T-cell (primary cell): Measurements from ENCODE around the gene BCL2. TPM values are rescaled to one million over a fixed set of nuclear protein-coding genes. Genes with fewer than 3 reads are reported as not detected.
A peak's percentile ranks its signal among the peaks of the same experiment; 100 is the strongest.

ENCODE experiments used
- ATAC-seq, 4 experiments: fragments of 200-7000 bp in 3 of 4; fragments of 150-1000 bp in 1 of 4; cut with Tn5 transposase; replicated peaks in 1 of 4; 1 replicate in 3 of 4; 2 replicates in 1 of 4; pipeline ENCODE4 v1.10.0; 2021; ENCODE audit warnings: moderate library complexity in 3 of 4, mild to moderate bottlenecking in 2 of 4, moderate number of reproducible peaks in 1 of 4
- CTCF ChIA-PET, 2 donors: fragments of 300-600 bp; sonication (Branson Sonifier 250); formaldehyde crosslinking; loops; one replicate each; lab custom pipeline; 2022; ENCODE audit warnings: antibody characterized with exemption in 2 of 2; lab: Charles Lee
- POLR2A ChIA-PET, 2 donors: fragments of 300-600 bp; sonication (Branson Sonifier 250); formaldehyde crosslinking; loops; one replicate each; lab custom pipeline; 2022; ENCODE audit warnings: antibody characterized with exemption in 2 of 2; lab: Charles Lee
- DNase-seq, 35 experiments: peaks; one replicate each; pipeline versions ENCODE4 v3.0.0 to v3.0.0-alpha.2; 2013 to 2023
- H3K27ac ChIP-seq: one replicate; pipeline ENCODE4 v1.5.1; 2013; ENCODE audit warnings: low read length
- H3K27me3 ChIP-seq, 2 experiments: replicated peaks in 1 of 2; 1 replicate in 1 of 2; 2 replicates in 1 of 2; pipeline versions ENCODE4 v1.6.1 to v1.7.0; 2013; ENCODE audit warnings: low read length in 1 of 2, mixed read lengths in 1 of 2; ENCODE audit not compliant: control insufficient read depth in 2 of 2, insufficient read depth in 2 of 2; ENCODE audit errors: extremely low read depth in 1 of 2
- H3K36me3 ChIP-seq, 2 donors: 1 replicate in 1 of 2; 2 replicates in 1 of 2; pipeline versions ENCODE4 v1.6.1 to v1.7.0; 2013; ENCODE audit warnings: low read length in 1 of 2; ENCODE audit not compliant: control insufficient read depth in 2 of 2, insufficient read depth in 1 of 2; ENCODE audit errors: extremely low read depth in 1 of 2
- H3K4me1 ChIP-seq, 2 experiments: 1 replicate in 1 of 2; 2 replicates in 1 of 2; pipeline versions ENCODE4 v1.6.1 to v1.7.0; 2013; ENCODE audit warnings: low read length in 2 of 2, mixed read lengths in 1 of 2; ENCODE audit not compliant: insufficient read depth in 2 of 2, control insufficient read depth in 1 of 2; ENCODE audit errors: extremely low read depth in 1 of 2
- H3K4me3 ChIP-seq, 2 donors: 1 replicate in 1 of 2; 2 replicates in 1 of 2; pipeline versions ENCODE4 v1.5.1 to v1.7.0; 2013; ENCODE audit warnings: mild to moderate bottlenecking in 2 of 2, low read length in 1 of 2, moderate library complexity in 1 of 2; ENCODE audit not compliant: control insufficient read depth in 1 of 2; ENCODE audit errors: extremely low read depth in 1 of 2
- H3K9me3 ChIP-seq: 2 replicates; pipeline ENCODE4 v1.7.0; 2013
- H3K27ac Mint-ChIP-seq, 2 donors: one replicate each; pipeline ENCODE4 v1.8.0; 2020 to 2021; ENCODE audit warnings: mild to moderate bottlenecking in 2 of 2, mixed read lengths in 2 of 2
- H3K27me3 Mint-ChIP-seq, 2 donors: one replicate each; pipeline ENCODE4 v1.8.0; 2021 to 2022; ENCODE audit warnings: mixed read lengths in 2 of 2
- H3K36me3 Mint-ChIP-seq: one replicate; pipeline ENCODE4 v1.8.0; 2021; ENCODE audit warnings: mixed read lengths
- H3K4me1 Mint-ChIP-seq, 3 donors: one replicate each; pipeline ENCODE4 v1.8.0; 2020 to 2022; ENCODE audit warnings: mixed read lengths in 3 of 3, mild to moderate bottlenecking in 1 of 3
- H3K4me3 Mint-ChIP-seq, 3 donors: one replicate each; pipeline ENCODE4 v1.8.0; 2020 to 2022; ENCODE audit warnings: mild to moderate bottlenecking in 3 of 3, mixed read lengths in 3 of 3, moderate library complexity in 3 of 3
- H3K9me3 Mint-ChIP-seq, 3 donors: one replicate each; pipeline ENCODE4 v1.8.0; 2020 to 2022; ENCODE audit warnings: mixed read lengths in 3 of 3
- WGBS: methylation state at CpG from one replicate; pipeline ENCODE4 v1.1.5; 2013; ENCODE audit warnings: missing lambda C conversion rate; ENCODE audit not compliant: insufficient coverage; 5-methylcytosine and 5-hydroxymethylcytosine counted together
- total RNA-seq, 35 experiments: library from RNA in 6 of 35; stranded (reverse) in 6 of 35; fragments of 120-200 nt in 1 of 35; gene quantifications; one replicate each; pipeline versions ENCODE4 v1.2.1 to v1.2.4 and lab custom pipeline; 2013 to 2026

Gene BCL2
- total RNA-seq, 5 donors from 2014 or later (not counting 1 experiment from before 2014, with no cell fraction given) = 113 to 201 (median 123) TPM

DNA sequence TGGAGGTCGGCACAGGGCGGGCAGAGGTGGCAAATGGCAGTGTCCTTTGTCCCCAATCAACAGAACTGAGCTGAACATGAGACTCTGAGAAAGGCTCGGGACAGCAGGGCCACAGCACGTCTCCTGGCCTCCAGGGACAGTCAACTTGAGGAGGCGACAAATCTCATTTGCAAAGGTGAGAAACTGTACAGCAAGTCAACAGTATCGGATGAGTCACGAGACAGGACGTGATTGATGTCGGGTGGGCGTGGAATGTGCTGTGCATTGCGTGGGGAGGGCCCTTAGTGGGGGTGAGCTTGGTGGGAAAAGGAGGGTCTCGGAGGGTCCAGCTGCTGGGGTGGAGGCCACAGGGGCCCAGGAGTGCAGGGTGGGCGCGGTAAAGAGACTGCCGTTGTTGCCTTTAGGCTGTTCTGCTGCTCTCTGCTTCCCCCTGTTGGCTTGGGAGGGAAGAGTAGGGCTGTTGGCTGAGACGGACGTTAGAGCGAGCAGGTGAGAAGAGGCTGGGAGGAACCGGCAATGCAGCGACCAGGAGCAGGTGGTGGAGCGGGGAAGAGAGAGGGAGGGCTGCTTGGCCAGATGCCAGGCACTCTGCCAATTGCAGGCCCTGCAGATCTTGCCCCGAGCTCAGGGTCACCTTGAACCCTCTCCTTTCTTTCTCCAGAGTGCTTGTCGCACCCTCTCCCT is 164.3 kb downstream of the BCL2 start:
- H3K36me3 ChIP-seq = no peaks in the 10 kb centered on the region
- no peaks in the 10 kb centered on the region for H3K27me3 Mint-ChIP-seq
- H3K9me3 ChIP-seq = no peaks in the 10 kb centered on the region
- peaks cover 24% of the 10 kb centered on the region for H3K36me3 Mint-ChIP-seq
- peaks cover 59 to 96% of the 10 kb centered on the region in 2 experiments for H3K4me1 ChIP-seq
- DNase-seq = peak; percentile 52 to 88 (median 73)
- WGBS = 4% methylated on average over 18 of the region's 23 CpGs
- H3K4me3 ChIP-seq = peak overlapping the region; percentile 58 to 61
- POLR2A ChIA-PET = interaction anchor here (0.6 to 0.7 kb wide), 4 partner anchors 14 to 254 kb away, joined by 3 read pairs; no protein-coding TSS in a partner anchor
- H3K27ac Mint-ChIP-seq = peak overlapping the region; percentile 99 to 100
- peak overlapping the region; percentile 75 to 80 (median 78) for H3K4me3 Mint-ChIP-seq
- ATAC-seq = peak; percentile 70 to 79 (median 78)
- no peaks in the 10 kb centered on the region for H3K27me3 ChIP-seq
- peak overlapping the region; percentile 100 for H3K27ac ChIP-seq
- H3K9me3 Mint-ChIP-seq = no peaks in the 10 kb centered on the region
- H3K4me1 Mint-ChIP-seq = peaks cover 96 to 100% (median 99%) of the 10 kb centered on the region in 3 donors
- CTCF ChIA-PET = interaction anchor here (0.6 to 2.6 kb wide), 20 partner anchors 8 to 266 kb away, joined by 3 to 8 read pairs (median 3); no protein-coding TSS in a partner anchor

DNA sequence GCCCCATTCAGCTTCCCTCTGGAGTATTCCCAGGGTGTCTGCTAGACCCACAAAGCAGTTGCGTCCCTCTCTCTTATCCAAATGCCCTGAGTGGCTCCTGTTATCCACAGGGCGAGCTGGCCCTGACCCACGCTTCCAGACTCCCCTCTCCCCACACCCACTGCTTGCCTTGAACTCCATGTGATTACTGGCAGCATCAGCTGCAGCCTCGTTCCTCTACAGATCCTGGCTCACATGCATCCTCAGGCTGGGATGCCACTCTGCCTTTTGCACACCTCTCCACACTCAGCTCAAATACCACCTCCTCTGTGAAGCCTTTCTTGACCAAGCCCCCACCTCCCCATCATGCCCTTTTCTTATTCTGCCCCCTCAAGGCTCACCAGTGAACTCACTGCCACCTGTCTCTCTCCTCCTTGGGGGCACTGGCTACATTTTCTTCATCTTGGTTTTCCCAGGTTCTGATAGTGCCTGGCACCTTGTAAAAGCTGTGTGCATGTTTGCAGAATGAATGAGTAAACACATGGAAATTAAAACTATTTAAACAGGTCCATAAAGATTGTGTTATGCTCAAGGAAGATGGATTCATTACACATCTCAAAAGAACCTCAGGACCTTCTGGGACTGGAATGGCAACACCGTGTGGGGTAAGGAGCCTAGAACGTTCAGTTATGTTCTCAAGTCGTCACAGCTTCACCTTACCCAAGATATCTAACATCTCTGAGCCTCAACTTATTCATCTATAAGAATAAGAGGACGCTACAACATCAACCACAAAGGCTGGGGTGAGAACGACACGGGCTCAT is 165.0 kb downstream of the BCL2 start:
- Histone ChIP-seq H3K27me3 (no peaks in the 10 kb centered on the region), H3K36me3 (peaks cover 0 to under 1% of the 10 kb centered on the region in 2 donors), H3K4me1 (peaks cover 52 to 93% of the 10 kb centered on the region in 2 experiments), H3K4me3 (peak overlapping the region in 1 of 2 donors; percentile 58), H3K27ac (peak overlapping the region; percentile 100), H3K9me3 (no peaks in the 10 kb centered on the region)
- Mint-ChIP-seq H3K27me3 (no peaks in the 10 kb centered on the region), H3K9me3 (no peaks in the 10 kb centered on the region), H3K27ac (peak overlapping the region; percentile 99 to 100), H3K36me3 (peaks cover 25% of the 10 kb centered on the region), H3K4me3 (peak overlapping the region; percentile 75 to 80 (median 78)), H3K4me1 (peaks cover 88 to 98% (median 93%) of the 10 kb centered on the region in 3 donors)
- no peak for ATAC-seq
- ChIA-PET POLR2A (interaction anchor here (0.6 kb wide), 2 partner anchors 138 to 254 kb away, joined by 3 read pairs; no protein-coding TSS in a partner anchor), CTCF (interaction anchor here (0.5 to 2.6 kb wide), 21 partner anchors 9 to 170 kb away, joined by 3 to 8 read pairs (median 3); no protein-coding TSS in a partner anchor)
- WGBS = 63% methylated on average over 7 of the region's 10 CpGs
- no peak for DNase-seq

DNA sequence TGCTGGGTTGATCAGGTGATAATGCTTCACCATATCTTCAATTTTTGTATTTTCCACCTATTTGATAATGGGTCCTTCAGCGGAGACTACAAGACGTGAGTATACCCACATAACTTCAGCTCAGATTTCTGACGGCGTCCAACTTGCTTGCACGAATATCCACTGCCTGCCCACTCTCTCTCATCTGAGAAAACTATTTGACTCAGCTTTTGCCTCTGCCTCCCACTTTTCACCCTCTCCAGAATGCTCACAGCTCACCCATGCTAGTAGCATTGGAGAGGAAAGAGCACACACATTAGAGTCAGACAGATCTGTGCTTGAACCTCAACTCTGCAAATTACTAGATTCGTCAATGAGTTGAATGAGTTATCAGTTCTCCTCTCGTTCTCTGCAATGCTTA is 166.8 kb downstream of the BCL2 start:
- peaks cover 0 to 10% of the 10 kb centered on the region in 2 donors for H3K36me3 ChIP-seq
- ATAC-seq (no peak), DNase-seq (no peak)
- ChIA-PET POLR2A (interaction anchor here in 1 of 2 donors (1.1 kb wide), 1 partner anchor 162 kb away, joined by 3 read pairs; no protein-coding TSS in a partner anchor), CTCF (interaction anchor here (0.8 to 2.6 kb wide), 6 partner anchors 8 to 170 kb away, joined by 3 to 8 read pairs (median 4); no protein-coding TSS in a partner anchor)
- no peaks in the 10 kb centered on the region for H3K27me3 ChIP-seq
- WGBS = 39% methylated on average over 5 of the region's 7 CpGs
- no peaks in the 10 kb centered on the region for H3K9me3 ChIP-seq
- Mint-ChIP-seq H3K27me3 (no peaks in the 10 kb centered on the region), H3K27ac (peak overlapping the region; percentile 99 to 100), H3K4me1 (peaks cover 77 to 94% (median 90%) of the 10 kb centered on the region in 3 donors), H3K36me3 (peaks cover 36% of the 10 kb centered on the region), H3K9me3 (no peaks in the 10 kb centered on the region), H3K4me3 (peak overlapping the region; percentile 37 to 80 (median 78))
- H3K27ac ChIP-seq = peak overlapping the region; percentile 30
- H3K4me3 ChIP-seq = no peak overlapping the region
- H3K4me1 ChIP-seq = peaks cover 41 to 79% of the 10 kb centered on the region in 2 experiments

DNA sequence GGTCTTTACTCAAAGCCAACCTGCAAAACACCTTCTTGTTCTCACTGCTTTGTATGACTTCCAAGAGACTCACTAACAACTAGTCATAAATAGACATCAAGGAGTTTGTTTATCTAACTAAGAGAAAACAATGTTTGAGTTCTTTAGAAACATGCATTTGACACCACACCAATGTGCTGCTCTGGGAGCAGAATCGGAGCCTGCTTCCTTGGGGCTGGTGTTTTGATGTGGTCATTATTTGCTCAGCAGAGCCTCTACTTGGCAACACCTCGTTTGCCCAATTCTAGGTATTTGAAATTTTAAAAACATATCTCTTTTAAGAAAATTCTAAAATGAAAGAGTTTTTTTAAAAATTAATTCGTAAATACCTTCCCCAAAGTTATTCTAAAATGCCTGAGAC is 167.5 kb downstream of the BCL2 start:
- Histone ChIP-seq H3K4me1 (peaks cover 36 to 72% of the 10 kb centered on the region in 2 experiments), H3K36me3 (peaks cover 0 to 10% of the 10 kb centered on the region in 2 donors), H3K9me3 (no peaks in the 10 kb centered on the region), H3K4me3 (no peak overlapping the region), H3K27me3 (no peaks in the 10 kb centered on the region), H3K27ac (peak overlapping the region; percentile 30)
- DNase-seq (peak in 11 of 35 experiments; percentile 16 to 59 (median 30)), ATAC-seq (peak; percentile 31 to 44 (median 40))
- Mint-ChIP-seq H3K9me3 (no peaks in the 10 kb centered on the region), H3K27ac (peak overlapping the region; percentile 99 to 100), H3K27me3 (no peaks in the 10 kb centered on the region), H3K4me3 (peak overlapping the region in 2 of 3 donors; percentile 78 to 80), H3K36me3 (peaks cover 33% of the 10 kb centered on the region), H3K4me1 (peaks cover 74 to 91% (median 83%) of the 10 kb centered on the region in 3 donors)
- ChIA-PET POLR2A (interaction anchor here (0.6 to 1.2 kb wide), 4 partner anchors 11 to 129 kb away, joined by 3 read pairs; no protein-coding TSS in a partner anchor), CTCF (interaction anchor here (0.6 to 1.7 kb wide), 6 partner anchors 9 to 171 kb away, joined by 3 to 6 read pairs (median 4); no protein-coding TSS in a partner anchor)
- WGBS = no CpG with 5 or more reads among the region's 3 CpGs

DNA sequence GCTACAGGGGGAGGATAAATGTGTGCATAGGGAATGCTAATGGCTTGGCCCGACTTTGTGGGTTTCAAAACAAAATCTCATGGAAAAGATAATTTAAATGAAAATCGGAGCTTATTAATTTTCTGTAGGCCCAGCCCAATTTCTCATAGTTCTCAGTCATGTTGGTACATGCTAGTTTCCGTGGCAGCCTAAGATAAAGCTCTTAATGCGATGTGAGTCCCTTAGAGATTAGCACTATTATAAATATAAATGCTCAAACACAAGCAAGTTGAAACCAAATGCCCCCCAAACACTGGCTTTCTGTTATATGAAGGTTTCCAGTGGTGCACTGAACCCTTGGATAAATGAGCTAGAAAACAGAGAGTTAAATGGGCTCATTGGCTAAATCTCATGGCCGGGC is 168.0 kb downstream of the BCL2 start:
- POLR2A ChIA-PET = interaction anchor here (0.6 to 1.2 kb wide), 4 partner anchors 10 to 130 kb away, joined by 3 read pairs; no protein-coding TSS in a partner anchor
- H3K36me3 ChIP-seq = peaks cover 0 to 11% of the 10 kb centered on the region in 2 donors
- peaks cover 68 to 88% (median 77%) of the 10 kb centered on the region in 3 donors for H3K4me1 Mint-ChIP-seq
- 100% methylated on average over 2 of the region's 5 CpGs for WGBS
- ATAC-seq (no peak), DNase-seq (no peak)
- H3K27ac ChIP-seq = peak overlapping the region; percentile 30
- CTCF ChIA-PET = interaction anchor here (0.5 to 1.7 kb wide), 5 partner anchors 11 to 171 kb away, joined by 3 to 6 read pairs (median 4); no protein-coding TSS in a partner anchor
- no peaks in the 10 kb centered on the region for H3K27me3 ChIP-seq
- no peaks in the 10 kb centered on the region for H3K9me3 ChIP-seq
- H3K27me3 Mint-ChIP-seq = no peaks in the 10 kb centered on the region
- no peak overlapping the region for H3K4me3 ChIP-seq
- peaks cover 33% of the 10 kb centered on the region for H3K36me3 Mint-ChIP-seq
- H3K27ac Mint-ChIP-seq = peak overlapping the region; percentile 82 to 99
- H3K4me1 ChIP-seq = peaks cover 33 to 67% of the 10 kb centered on the region in 2 experiments
- no peaks in the 10 kb centered on the region for H3K9me3 Mint-ChIP-seq
- H3K4me3 Mint-ChIP-seq = peak overlapping the region in 2 of 3 donors; percentile 10 to 78
